ENCODE measurements around the gene NAA80.
A peak's percentile ranks its signal among the peaks of the same experiment; 100 is the strongest.

Gene NAA80

GRCh38 chr3:50294492-50295403 lies 4.5 kb downstream of the NAA80 start:
- peak; percentile 1 for DNase-seq (ENCODE audit: low read depth)
- TF ChIP-seq, protein P1, sequence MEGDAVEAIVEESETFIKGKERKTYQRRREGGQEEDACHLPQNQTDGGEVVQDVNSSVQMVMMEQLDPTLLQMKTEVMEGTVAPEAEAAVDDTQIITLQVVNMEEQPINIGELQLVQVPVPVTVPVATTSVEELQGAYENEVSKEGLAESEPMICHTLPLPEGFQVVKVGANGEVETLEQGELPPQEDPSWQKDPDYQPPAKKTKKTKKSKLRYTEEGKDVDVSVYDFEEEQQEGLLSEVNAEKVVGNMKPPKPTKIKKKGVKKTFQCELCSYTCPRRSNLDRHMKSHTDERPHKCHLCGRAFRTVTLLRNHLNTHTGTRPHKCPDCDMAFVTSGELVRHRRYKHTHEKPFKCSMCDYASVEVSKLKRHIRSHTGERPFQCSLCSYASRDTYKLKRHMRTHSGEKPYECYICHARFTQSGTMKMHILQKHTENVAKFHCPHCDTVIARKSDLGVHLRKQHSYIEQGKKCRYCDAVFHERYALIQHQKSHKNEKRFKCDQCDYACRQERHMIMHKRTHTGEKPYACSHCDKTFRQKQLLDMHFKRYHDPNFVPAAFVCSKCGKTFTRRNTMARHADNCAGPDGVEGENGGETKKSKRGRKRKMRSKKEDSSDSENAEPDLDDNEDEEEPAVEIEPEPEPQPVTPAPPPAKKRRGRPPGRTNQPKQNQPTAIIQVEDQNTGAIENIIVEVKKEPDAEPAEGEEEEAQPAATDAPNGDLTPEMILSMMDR (IDR thresholded peaks at IDR 0.05; ENCODE audit: insufficient read depth, low read depth, low read length, missing control alignments) = no peak
- H3K4me3 ChIP-seq (ENCODE audit: low read depth, low read length) = no peak overlapping the region

DNA sequence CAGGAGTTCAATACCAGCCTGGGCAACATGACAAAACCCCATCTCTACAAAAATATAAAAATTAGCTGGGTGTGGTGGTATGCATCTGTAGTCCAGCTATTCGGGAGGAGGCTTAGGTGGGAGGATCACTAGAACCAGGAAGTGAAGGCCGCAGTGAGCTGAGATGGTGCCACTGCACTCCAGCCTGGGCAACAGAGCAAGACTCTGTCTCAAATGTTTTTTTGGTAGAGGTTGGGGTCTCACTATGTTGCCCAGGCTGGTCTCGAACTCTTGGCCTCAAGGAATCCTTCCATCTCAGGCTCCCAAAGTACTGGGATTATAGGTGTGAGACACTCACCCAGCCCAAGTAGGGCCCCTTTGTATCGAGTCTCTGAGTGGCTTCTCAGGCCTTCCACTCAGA lies 5.1 kb downstream of the NAA80 start:
- TF ChIP-seq, protein P1 (IDR thresholded peaks at IDR 0.05; ENCODE audit: insufficient read depth, low read depth, low read length, missing control alignments) = no peak

GRCh38 chr3:50293079-50293801 lies 6.0 kb downstream of the NAA80 start:
- TF ChIP-seq, protein P1 (IDR thresholded peaks at IDR 0.05; ENCODE audit: insufficient read depth, low read depth, low read length, missing control alignments) = no peak
- H3K4me3 ChIP-seq (ENCODE audit: low read depth, low read length) = peak overlapping the region; percentile 76
- DNase-seq (ENCODE audit: low read depth) = no peak

More for the DNA sequence above, 5.1 kb downstream of the NAA80 start:
- no peak for DNase-seq (ENCODE audit: low read depth)
- H3K4me3 ChIP-seq (ENCODE audit: low read depth, low read length) = no peak overlapping the region

DNA sequence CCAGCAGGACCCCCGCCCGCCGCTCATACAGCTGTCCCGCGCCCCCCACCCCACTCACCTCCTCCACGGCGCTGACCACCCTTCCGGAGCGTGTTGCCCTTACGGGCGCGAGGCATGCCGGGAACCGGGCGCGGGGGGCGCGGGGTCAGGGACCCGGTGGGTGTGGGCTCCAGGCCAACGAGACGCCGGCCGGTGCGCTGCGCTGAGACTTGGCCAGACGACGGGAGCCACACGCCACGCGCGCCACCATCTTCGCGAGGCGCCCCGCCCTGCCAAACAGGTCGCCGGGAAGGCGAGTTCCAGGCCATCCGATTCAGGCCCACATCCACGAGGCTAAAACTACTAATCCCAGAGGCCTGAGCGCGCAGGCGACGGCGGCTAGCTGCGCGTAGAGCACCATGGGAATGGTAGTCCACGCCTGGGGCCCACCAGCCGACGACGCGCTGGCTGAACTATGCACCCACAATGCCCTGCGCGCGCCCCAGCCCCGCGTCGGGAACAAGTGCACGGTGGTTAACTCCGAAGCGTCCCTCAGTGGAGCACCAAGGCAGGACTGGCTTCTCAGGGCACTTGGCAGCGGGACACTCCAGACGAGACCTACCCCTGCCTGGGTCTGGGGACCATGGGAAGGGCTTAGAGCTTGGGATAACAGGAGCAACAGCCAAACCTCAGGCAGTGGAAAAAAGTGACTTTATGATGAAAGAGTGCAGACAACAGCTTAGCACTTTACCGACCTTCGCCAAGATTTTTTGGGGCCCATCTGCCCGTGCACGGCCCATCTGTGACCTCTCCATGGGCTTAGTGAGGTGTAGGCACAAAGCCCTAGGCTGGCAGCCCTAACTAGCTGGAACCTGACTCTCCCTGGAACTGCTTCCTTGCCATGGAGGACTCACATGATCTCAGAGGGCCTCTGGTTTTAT lies 6.8 kb downstream of the NAA80 start, which contains the start of gene IFRD2:
Gene IFRD2 (minus strand): TSS at position 271 of the 920 bp plus-strand sequence. CDS start 155 bp downstream, at position 116.
- peak within 1 kb of the TSS; percentile 82 for H3K4me3 ChIP-seq (ENCODE audit: low read depth, low read length)
- TF ChIP-seq, protein P1 (IDR thresholded peaks at IDR 0.05; ENCODE audit: insufficient read depth, low read depth, low read length, missing control alignments) = no peak
- DNase-seq (ENCODE audit: low read depth) = peak; percentile 98

DNA sequence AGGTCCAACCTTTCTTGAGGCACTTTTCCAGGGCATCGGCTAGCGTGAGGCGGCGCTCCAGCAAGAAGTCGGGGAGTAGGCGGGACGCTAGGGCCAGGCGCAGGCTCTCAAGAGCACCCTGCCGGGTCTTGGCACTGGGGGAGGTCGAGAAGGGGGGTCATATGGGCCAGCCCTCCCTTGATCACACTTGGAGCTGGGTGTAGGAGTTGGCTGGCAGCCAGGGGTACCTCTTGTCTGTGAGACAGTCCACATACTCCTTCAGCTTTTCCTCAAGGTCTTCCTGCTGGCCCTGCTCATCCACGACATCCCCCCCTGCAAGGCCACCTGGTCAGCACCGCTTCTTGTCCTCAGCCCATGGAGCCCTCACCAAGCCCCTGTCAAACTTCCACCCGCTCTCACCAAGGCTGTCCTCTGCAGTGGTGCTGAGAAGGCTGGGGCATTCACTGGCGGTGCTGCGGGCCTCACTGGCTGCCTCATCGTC lies 9.0 kb downstream of the NAA80 start:
- DNase-seq (ENCODE audit: low read depth) = no peak
- TF ChIP-seq, protein P1 (IDR thresholded peaks at IDR 0.05; ENCODE audit: insufficient read depth, low read depth, low read length, missing control alignments) = no peak
- no peak overlapping the region for H3K4me3 ChIP-seq (ENCODE audit: low read depth, low read length)

GRCh38 chr3:50289130-50289529 lies 10.1 kb downstream of the NAA80 start:
- no peak for DNase-seq (ENCODE audit: low read depth)
- no peak overlapping the region for H3K4me3 ChIP-seq (ENCODE audit: low read depth, low read length)
- TF ChIP-seq, protein P1 (IDR thresholded peaks at IDR 0.05; ENCODE audit: insufficient read depth, low read depth, low read length, missing control alignments) = no peak
